SK-N-SH treated with all-trans-retinoic acid at 6 μM for 48 hours (cell line): ENCODE results near the gene SGSM1.

Experiments used
- OSR1 ChIP-seq: fragments of 250-450 bp; sonication (Bioruptor Pico); IDR thresholded peaks from 2 replicates; pipeline ENCODE4 v1.8.0; 2022; ENCODE audit warnings: moderate library complexity, mild to moderate bottlenecking, inconsistent platforms
- RARB ChIP-seq: fragments of 250-450 bp; sonication (Bioruptor Pico); IDR thresholded peaks from 2 replicates; pipeline ENCODE4 v1.8.0; 2021; ENCODE audit warnings: mild to moderate bottlenecking, moderate library complexity
- SNAI2 ChIP-seq: fragments of 250-450 bp; sonication (Bioruptor Pico); IDR thresholded peaks from 2 replicates; pipeline ENCODE4 v1.5.0; 2020; ENCODE audit warnings: mild to moderate bottlenecking, moderate library complexity
- ZC3H10 ChIP-seq: fragments of 250-450 bp; sonication (Bioruptor Pico); IDR thresholded peaks from 2 replicates; pipeline ENCODE4 v1.5.1; 2021; ENCODE audit warnings: mild to moderate bottlenecking, moderate library complexity
- TF ChIP-seq, protein P1 (sequence below): fragments of 250-450 bp; sonication (Bioruptor Pico); IDR thresholded peaks from 2 replicates; pipeline ENCODE4 v1.8.0; 2021; ENCODE audit warnings: low read depth, mild to moderate bottlenecking, moderate library complexity, borderline replicate concordance

GRCh38 chr22:24972369-24972768 lies 166.4 kb downstream of the SGSM1 start:
- TF ChIP-seq, protein P1, sequence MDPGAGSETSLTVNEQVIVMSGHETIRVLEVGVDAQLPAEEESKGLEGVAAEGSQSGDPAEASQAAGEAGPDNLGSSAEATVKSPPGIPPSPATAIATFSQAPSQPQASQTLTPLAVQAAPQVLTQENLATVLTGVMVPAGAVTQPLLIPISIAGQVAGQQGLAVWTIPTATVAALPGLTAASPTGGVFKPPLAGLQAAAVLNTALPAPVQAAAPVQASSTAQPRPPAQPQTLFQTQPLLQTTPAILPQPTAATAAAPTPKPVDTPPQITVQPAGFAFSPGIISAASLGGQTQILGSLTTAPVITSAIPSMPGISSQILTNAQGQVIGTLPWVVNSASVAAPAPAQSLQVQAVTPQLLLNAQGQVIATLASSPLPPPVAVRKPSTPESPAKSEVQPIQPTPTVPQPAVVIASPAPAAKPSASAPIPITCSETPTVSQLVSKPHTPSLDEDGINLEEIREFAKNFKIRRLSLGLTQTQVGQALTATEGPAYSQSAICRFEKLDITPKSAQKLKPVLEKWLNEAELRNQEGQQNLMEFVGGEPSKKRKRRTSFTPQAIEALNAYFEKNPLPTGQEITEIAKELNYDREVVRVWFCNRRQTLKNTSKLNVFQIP: no peak
- TF ChIP-seq RARB (CRISPR knock-in tag) (no peak), ZC3H10 (CRISPR knock-in tag) (no peak), OSR1 (CRISPR knock-in tag) (no peak), SNAI2 (no peak)
